HCT116 (cell line): ENCODE measurements around the gene TCEA2.

Experiments
- EGR1 ChIP-seq: IDR thresholded peaks from 2 replicates; pipeline ENCODE4 v1.6.1; 2012; ENCODE audit warnings: low read depth
- EZH2 ChIP-seq: fragments of 200-600 bp; sonication (generic); IDR thresholded peaks from 2 replicates; pipeline ENCODE4 v1.6.1; 2017; ENCODE audit warnings: antibody characterized with exemption, mixed run types
- EZH2phosphoT487 ChIP-seq: fragments of 200-600 bp; IDR thresholded peaks from 2 replicates; pipeline ENCODE4 v1.6.1; 2018; ENCODE audit warnings: antibody characterized with exemption, borderline replicate concordance
- JUND ChIP-seq: IDR thresholded peaks from 2 replicates; pipeline ENCODE4 v1.6.1; 2012
- POLR2A ChIP-seq: IDR thresholded peaks from 2 replicates; pipeline ENCODE4 v1.7.0; 2011; ENCODE audit warnings: borderline replicate concordance; ENCODE audit not compliant: insufficient read depth, insufficient read length; ENCODE audit errors: extremely low read depth
- POLR2AphosphoS5 ChIP-seq: IDR thresholded peaks from 2 replicates; pipeline ENCODE4 v1.6.1; 2011; ENCODE audit warnings: mild to moderate bottlenecking, low read depth, low read length, moderate library complexity
- RAD21 ChIP-seq: IDR thresholded peaks from 2 replicates; pipeline ENCODE4 v1.6.1; 2012; ENCODE audit warnings: low read depth, mild to moderate bottlenecking
- REST ChIP-seq: IDR thresholded peaks from 2 replicates; pipeline ENCODE4 v1.6.1; 2012; ENCODE audit warnings: low read depth
- SP1 ChIP-seq: IDR thresholded peaks from 2 replicates; pipeline ENCODE4 v1.6.1; 2012; ENCODE audit warnings: low read depth
- YY1 ChIP-seq: IDR thresholded peaks from 2 replicates; pipeline ENCODE4 v1.6.1; 2011; ENCODE audit warnings: low read length, low read depth, moderate library complexity, mild to moderate bottlenecking; ENCODE audit not compliant: insufficient replicate concordance; ENCODE audit errors: extremely low read depth
- TF ChIP-seq, protein P1 (sequence below), 3 experiments: fragments of 200-600 bp in 1 of 3; sonication (generic) in 1 of 3; IDR thresholded peaks in 2 of 3; conservative IDR thresholded peaks in 1 of 3; 2 replicates each; pipeline ENCODE4 v1.5.1; 2012 to 2017; ENCODE audit warnings: low read depth in 2 of 3, low read length in 2 of 3, antibody characterized with exemption in 1 of 3, borderline replicate concordance in 1 of 3, control low read depth in 1 of 3, mild to moderate bottlenecking in 1 of 3, mixed read lengths in 1 of 3, mixed run types in 1 of 3, moderate library complexity in 1 of 3; ENCODE audit not compliant: insufficient read depth in 1 of 3
- TF ChIP-seq, protein P2 (sequence below): IDR thresholded peaks from 2 replicates; pipeline ENCODE4 v1.6.1; 2011; ENCODE audit warnings: mild to moderate bottlenecking, low read length, moderate library complexity; ENCODE audit not compliant: insufficient replicate concordance; ENCODE audit errors: extremely low read depth
- TF ChIP-seq, protein P3 (sequence below): IDR thresholded peaks from 2 replicates; pipeline ENCODE4 v1.6.1; 2012
- TF ChIP-seq, protein P4 (sequence below): IDR thresholded peaks from 2 replicates; pipeline ENCODE4 v1.6.1; 2012

GRCh38 chr20:64052326-64052722, 10.7 kb upstream of the TCEA2 start:
- no peak for TF ChIP-seq REST
- no peak for TF ChIP-seq RAD21
- TF ChIP-seq, protein P1, sequence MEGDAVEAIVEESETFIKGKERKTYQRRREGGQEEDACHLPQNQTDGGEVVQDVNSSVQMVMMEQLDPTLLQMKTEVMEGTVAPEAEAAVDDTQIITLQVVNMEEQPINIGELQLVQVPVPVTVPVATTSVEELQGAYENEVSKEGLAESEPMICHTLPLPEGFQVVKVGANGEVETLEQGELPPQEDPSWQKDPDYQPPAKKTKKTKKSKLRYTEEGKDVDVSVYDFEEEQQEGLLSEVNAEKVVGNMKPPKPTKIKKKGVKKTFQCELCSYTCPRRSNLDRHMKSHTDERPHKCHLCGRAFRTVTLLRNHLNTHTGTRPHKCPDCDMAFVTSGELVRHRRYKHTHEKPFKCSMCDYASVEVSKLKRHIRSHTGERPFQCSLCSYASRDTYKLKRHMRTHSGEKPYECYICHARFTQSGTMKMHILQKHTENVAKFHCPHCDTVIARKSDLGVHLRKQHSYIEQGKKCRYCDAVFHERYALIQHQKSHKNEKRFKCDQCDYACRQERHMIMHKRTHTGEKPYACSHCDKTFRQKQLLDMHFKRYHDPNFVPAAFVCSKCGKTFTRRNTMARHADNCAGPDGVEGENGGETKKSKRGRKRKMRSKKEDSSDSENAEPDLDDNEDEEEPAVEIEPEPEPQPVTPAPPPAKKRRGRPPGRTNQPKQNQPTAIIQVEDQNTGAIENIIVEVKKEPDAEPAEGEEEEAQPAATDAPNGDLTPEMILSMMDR (IDR thresholded peaks at IDR 0.05 in 2 of 3, conservative IDR thresholded peaks at IDR 0.05 in 1 of 3; ENCODE audit: borderline replicate concordance in 1 of 3, insufficient read depth in 1 of 3, low read depth in 2 of 3, low read length in 2 of 3), result no peak
- no peak for TF ChIP-seq EZH2phosphoT487
- TF ChIP-seq, protein P2, sequence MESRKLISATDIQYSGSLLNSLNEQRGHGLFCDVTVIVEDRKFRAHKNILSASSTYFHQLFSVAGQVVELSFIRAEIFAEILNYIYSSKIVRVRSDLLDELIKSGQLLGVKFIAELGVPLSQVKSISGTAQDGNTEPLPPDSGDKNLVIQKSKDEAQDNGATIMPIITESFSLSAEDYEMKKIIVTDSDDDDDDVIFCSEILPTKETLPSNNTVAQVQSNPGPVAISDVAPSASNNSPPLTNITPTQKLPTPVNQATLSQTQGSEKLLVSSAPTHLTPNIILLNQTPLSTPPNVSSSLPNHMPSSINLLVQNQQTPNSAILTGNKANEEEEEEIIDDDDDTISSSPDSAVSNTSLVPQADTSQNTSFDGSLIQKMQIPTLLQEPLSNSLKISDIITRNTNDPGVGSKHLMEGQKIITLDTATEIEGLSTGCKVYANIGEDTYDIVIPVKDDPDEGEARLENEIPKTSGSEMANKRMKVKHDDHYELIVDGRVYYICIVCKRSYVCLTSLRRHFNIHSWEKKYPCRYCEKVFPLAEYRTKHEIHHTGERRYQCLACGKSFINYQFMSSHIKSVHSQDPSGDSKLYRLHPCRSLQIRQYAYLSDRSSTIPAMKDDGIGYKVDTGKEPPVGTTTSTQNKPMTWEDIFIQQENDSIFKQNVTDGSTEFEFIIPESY, result no peak
- no peak for TF ChIP-seq JUND
- TF ChIP-seq, protein P3, sequence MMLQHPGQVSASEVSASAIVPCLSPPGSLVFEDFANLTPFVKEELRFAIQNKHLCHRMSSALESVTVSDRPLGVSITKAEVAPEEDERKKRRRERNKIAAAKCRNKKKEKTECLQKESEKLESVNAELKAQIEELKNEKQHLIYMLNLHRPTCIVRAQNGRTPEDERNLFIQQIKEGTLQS, result no peak
- TF ChIP-seq EZH2, result no peak
- no peak for TF ChIP-seq SP1
- TF ChIP-seq POLR2AphosphoS5, result no peak
- TF ChIP-seq, protein P4, sequence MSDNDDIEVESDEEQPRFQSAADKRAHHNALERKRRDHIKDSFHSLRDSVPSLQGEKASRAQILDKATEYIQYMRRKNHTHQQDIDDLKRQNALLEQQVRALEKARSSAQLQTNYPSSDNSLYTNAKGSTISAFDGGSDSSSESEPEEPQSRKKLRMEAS, result no peak
- TF ChIP-seq POLR2A, result no peak
- no peak for TF ChIP-seq EGR1
- no peak for TF ChIP-seq YY1
